Measurements from ENCODE around the gene UBA1.

- TF ChIP-seq CTCF (optimal IDR thresholded peaks at IDR 0.05 in 1 of 3, IDR thresholded peaks at IDR 0.05 in 1 of 3, conservative IDR thresholded peaks at IDR 0.05 in 1 of 3; ENCODE audit: extremely low read depth in 1 of 3, insufficient read depth in 2 of 3, low read length in 3 of 3) (no peak), EZH2 (IDR thresholded peaks at IDR 0.05; ENCODE audit: low read length) (no peak)
These were observed 46.4 kb upstream of the UBA1 start for GRCh38 chrX:47146936-47147859.
